T-helper 1 cell treated with Interleukin-12 subunit alpha and Interleukin-12 subunit beta and Interleukin-4 antibody, amounts not matched to agents 30 ng/mL and 1 ng/mL, for 36 hours (primary cell): ENCODE data around the gene EZH2. TPM values are rescaled to one million over a fixed set of nuclear protein-coding genes. Genes with fewer than 3 reads are reported as not detected.

Experiments used
- intact Hi-C: fragments of 100-400 bp; cut with micrococcal nuclease; formaldehyde crosslinking; loops from one replicate; pipeline ENCODE4 v1.15.1; 2024
- total RNA-seq: library from RNA; stranded (reverse); gene quantifications from 2 replicates; pipeline ENCODE4 v1.2.3, GENCODE V29; 2022

Gene EZH2
- 69.1 and 73.6 TPM in 2 replicates for total RNA-seq

DNA sequence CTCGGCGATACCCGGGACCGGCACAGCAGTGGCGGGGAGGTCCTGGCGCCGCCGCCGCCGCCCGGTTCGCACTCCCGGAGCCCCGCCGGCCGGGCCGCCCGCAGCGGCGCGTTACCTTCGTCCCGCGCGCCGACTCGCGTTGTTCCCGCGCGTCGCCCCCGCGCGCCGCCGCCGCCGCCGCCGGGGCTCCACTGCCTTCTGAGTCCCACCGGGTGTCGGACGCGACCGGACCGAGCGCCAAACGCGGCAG, at the start of gene EZH2:
EZH2 (minus strand) TSS at position 243 of the 250 bp plus-strand sequence. CDS start 36,993 bp downstream, outside the sequence.
- intact Hi-C loops, result loop anchor here (1.0 to 10.0 kb wide), 14 partner anchors 29 to 951 kb away; partner anchors contain the start of genes CUL1, PDIA4, ZNF398 and ZNF783

DNA sequence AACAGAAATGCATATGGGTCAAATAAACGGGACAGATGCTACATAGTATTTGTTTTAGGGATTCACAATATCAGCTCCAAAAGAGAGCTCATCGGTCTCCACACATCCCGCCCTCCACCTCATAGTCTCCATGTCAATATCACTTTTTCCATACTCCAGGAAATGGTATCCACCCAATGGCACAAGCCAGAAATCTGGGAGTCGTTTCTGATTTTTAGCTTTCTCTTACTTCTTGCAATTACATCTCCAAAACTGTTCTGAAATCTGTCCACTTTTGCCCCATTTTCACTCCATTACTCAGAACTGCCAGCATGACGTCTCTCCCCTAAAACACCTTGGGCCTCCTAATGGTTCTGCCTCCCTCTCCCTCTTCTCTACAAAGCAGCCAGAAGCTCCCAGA, 47.4 kb upstream of the EZH2 start:
- intact Hi-C loops, result no loop called here

DNA sequence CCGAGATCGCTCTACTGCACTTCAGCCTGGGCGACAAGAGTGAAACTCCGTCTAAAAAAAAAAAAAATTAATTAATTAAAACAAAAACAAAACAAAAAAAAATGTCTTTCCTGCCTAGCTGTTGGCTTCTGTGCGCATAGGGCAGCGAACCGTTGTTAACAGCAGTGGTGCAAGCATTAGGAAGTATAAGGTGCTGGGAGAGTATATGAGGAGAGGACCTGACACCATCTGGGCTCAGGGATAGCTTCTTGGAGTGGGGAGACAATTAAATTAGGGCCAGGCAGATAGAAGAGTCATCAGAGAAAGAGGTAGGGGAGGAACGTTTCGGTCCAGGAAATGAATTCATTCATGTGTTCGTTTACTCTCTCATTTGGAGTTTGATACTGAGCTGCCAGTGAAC, 46.2 kb upstream of the EZH2 start:
- intact Hi-C loops, result no loop called here

DNA sequence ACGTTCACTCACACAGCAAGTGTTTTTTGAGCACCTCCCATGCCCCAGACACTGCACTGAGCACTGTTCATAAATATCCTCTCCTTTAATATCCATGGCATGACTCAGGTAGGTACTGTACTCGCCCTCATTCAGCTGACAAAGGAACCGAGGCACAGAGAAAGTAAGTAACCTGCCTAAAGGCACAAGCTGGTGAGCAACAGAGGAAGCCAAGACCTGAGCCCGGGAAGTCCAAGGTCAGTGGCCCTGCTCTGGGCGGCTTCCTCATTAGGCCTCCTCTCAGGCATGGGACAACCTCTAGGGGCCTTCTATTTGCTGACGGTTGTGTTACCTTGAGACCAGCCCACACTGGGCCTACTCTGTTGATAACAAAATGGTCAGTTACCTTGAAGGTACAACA, 45.1 kb upstream of the EZH2 start:
- intact Hi-C loops, result no loop called here

- intact Hi-C loops, result no loop called here
Measured at GRCh38 chr7:148927123-148928045, 43.3 kb upstream of the EZH2 start.

DNA sequence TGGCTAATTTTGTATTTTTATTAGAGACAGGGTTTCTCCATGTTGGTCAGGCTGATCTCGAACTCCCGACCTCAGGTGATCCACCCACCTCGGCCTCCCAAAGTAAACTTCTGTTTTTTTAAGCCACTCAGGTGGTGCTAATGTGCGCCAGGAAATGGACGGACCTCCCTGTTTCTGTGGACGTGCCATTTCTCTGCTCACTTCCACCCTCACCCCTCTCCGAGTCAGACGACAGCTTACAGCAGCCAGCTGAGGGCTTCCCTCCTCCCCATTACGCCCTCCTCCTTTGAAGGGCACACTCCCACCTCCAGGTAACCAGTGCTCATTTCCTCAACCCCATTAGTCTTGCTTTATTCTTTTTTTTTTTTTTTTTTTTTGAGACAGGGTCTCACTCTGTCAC, 41.7 kb upstream of the EZH2 start:
- intact Hi-C loops, result no loop called here

- intact Hi-C loops, result no loop called here
Measured at GRCh38 chr7:148924011-148924410, 39.9 kb upstream of the EZH2 start.

DNA sequence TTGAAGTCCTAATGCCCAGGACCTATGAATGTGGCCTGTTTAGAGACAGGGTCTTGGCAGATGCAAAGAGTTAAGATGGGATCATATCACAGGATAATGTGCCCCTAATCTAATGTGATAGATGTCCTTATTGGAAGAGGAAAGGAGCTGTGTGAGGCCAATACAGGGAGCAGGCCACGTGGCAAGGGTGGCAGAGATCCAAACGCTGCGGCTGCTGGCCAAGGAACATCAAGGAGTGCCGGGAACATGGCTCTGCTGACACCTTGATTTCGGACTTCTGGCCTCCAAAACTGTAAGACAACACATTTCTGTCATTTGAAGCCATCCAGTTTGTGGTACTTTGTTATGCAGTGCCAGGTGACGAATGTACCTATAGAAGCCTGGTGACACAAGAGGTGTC, 37.7 kb upstream of the EZH2 start:
- intact Hi-C loops, result no loop called here

- intact Hi-C loops, result no loop called here
Measured at GRCh38 chr7:148921189-148921588, 37.1 kb upstream of the EZH2 start.

DNA sequence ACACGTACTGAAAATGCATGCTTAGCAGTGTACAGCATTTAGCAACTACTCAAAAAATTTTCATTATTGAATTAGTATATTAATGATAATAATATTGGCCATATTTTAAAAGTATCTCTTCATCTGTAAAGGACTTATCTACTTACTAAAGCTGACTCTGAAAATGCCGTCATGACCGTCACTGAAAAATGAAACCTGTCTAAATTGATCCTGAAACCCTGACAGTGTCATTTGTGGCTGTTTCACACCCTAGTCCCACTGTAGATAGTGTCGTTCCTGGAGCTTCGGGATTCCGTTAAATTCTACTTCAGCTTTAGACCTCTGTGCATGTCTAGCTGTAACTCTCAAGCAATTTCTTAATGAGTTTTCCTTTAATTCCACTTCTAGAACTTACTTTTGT, 35.8 kb upstream of the EZH2 start:
- intact Hi-C loops, result no loop called here

DNA sequence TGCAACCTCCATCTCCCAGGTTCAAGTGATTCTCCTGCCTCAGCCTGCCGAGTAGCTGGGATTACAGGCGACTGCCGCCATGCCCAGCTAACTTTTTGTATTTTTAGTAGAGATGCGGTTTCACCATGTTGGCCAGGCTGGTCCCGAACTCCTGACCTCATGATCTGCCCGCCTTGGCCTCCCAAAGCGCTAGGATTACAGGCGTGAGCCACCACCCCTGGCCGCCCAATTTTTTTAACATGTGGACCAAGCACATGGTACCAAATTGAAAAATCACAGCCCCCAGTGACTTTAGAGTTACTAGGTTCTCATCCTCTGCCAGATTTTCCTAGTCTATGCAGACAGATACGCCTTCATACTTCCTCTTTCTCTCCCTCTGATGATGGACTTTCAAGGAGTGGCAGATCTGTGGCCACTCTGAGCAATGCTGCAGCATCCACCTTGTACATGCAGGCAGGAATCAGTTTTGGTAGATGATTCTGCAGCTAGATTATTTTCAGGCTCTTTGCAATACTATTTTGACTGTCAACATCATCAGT, 34.0 kb upstream of the EZH2 start:
- intact Hi-C loops, result no loop called here

GRCh38 chr7:148916186-148916585, 32.1 kb upstream of the EZH2 start:
- intact Hi-C loops, result no loop called here

GRCh38 chr7:148915211-148915610, 31.1 kb upstream of the EZH2 start:
- intact Hi-C loops, result no loop called here

DNA sequence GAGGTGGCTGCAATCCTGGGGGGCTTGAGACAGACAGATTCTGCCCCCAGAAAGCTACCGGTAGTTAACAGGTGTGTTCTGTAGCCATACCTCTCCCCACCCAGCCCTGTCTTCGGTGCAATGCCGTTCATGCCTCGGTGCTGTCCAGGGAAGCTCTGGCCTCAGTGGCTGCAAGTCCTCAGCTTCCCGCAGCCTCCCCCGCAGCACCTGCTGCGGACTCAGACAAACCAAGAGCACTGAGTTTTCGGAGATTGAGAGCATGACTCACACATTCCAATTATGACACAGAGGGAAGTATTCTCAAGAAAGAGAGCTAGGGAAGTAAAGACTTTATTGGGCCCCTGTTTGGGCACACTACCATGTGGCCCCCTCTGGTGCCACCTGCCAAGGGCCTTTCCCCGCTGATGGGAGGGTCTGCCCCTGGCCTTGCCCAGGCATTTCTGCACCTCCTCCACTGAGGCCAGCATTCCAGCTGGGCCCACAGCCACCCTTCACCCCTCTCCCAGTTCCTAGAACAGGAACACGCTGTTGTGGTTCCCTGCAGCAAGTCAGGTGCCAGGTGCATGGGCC, 30.2 kb upstream of the EZH2 start:
- intact Hi-C loops, result no loop called here

GRCh38 chr7:148912758-148913541, 28.9 kb upstream of the EZH2 start:
- intact Hi-C loops, result loop anchor here (1.0 to 2.0 kb wide), 4 partner anchors 28 to 56 kb away; partner anchors contain the start of gene EZH2

DNA sequence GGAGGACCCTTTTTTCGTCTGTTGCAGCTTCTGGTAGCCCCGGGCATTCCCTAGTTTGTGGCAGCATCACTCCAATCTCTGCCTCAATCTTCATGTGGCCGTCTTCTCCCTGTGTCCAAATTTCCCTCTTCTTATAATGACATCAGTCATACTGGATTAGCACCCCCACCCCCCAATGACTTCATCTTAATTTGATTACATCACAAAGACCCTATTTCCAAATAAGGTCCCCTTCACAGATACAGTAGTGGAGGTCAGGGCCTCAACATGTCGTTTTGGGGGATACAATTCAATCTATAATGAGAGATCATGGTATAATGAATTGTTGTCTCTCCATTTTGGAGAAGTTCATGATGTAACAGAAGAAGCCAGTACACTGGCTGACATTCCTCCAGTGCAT, 28.1 kb upstream of the EZH2 start:
- intact Hi-C loops, result loop anchor here (2.0 kb wide), 1 partner anchor 55 kb away; no protein-coding TSS in a partner anchor

DNA sequence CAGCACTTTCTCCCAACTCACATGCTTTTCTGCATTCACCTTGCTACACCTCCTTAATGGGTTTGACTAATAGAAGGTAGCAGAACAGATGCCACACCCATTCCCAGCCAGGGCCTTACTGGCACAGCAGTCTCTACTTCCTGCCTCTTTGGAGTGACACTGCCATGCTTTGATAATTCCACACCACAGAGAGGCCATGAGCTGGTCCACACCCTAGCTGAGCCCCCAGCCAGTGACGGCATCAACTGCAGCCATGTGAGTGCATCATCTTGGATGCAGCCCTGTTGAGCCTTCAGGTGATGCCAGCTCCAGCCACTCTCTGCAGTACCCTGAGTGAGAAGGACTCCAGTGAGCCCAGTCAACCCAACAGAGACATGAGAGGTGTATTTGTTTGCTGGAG, 27.5 kb upstream of the EZH2 start:
- intact Hi-C loops, result loop anchor here (2.0 kb wide), 1 partner anchor 55 kb away; no protein-coding TSS in a partner anchor

DNA sequence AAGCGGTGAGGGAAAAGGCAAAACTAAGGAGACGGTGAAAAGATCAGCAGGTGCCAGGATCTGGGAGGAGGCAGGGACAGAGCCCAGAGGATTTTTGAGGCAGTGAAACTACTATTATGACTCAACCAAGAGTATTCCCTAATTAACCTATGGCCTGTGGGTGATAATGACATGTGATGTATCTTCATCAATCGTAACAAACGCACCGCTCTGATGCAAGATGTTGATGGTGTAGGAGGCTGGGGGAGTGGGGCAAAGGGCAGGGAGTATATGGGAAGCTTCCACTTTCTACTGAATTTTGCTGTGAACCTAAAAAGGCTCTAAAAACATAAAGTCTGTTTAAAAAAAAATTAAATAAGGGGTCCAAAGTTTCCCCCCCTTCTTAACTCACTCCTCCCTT, 25.5 kb upstream of the EZH2 start:
- intact Hi-C loops, result no loop called here

DNA sequence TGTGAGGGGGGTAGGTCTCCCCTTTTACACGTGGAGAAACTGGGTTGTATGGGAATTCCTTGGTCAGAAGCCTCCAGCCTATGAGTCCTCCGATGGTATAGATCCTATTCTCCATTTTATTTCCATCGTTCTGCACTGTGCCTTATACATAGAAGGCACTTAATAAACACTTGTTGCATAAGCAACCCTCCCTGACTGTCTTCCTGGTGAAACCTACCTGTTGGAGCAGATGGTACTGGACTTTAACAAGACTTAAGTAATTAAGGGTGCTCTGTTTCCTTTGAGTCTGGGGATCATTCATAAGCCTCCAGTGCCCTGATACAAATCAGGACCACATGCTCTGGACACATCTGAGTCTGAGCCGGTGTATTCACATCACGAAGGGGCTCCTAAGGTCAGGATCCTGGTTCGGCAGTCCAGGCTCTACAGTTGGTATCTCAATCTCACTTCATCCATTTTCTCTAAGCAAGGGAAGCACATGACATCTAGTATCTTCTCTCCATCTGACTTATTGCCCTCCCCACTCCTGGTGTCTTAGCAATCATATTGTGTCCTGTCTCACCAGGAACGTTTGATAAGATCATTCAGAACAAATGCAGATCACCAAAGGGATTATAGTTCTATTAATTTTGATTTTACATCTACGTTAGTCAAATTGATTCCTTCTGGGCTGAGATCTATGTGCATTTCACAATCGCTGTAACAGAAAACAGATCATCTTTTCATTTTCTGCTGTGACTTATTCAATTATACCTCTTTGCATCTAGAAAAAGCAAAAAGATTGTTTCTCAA, 22.8 kb upstream of the EZH2 start:
- intact Hi-C loops, result no loop called here

- intact Hi-C loops, result no loop called here
Measured at GRCh38 chr7:148905093-148905666, 21.1 kb upstream of the EZH2 start.

- intact Hi-C loops, result no loop called here
Measured at GRCh38 chr7:148903504-148903903, 19.4 kb upstream of the EZH2 start.
